GM12875 (cell line): ENCODE results near the gene CAPN12.
A peak's percentile ranks its signal among the peaks of the same experiment; 100 is the strongest.

Experiments
- H3K4me3 ChIP-seq: one replicate; pipeline ENCODE4 v1.5.1; 2011; ENCODE audit warnings: low read depth, low read length, control low read depth
- CTCF ChIP-seq: IDR thresholded peaks from 2 replicates; pipeline ENCODE4 v1.5.1; 2011; ENCODE audit warnings: low read depth, mild to moderate bottlenecking, control low read depth, inconsistent platforms, low read length, moderate library complexity, borderline replicate concordance; ENCODE audit not compliant: insufficient read depth

Gene CAPN12

GRCh38 chr19:38695317-38695683, 49.0 kb downstream of the CAPN12 start:
- TF ChIP-seq CTCF, result no peak
- H3K4me3 ChIP-seq, result no peak overlapping the region

- peak overlapping the region; percentile 8 for H3K4me3 ChIP-seq
- no peak for TF ChIP-seq CTCF
Measured at GRCh38 chr19:38693380-38694223, 50.7 kb downstream of the CAPN12 start.

- TF ChIP-seq CTCF, result no peak
Measured at GRCh38 chr19:38692458-38693379, 51.6 kb downstream of the CAPN12 start.

GRCh38 chr19:38691938-38692457, 52.3 kb downstream of the CAPN12 start:
- no peak overlapping the region for H3K4me3 ChIP-seq
- TF ChIP-seq CTCF, result no peak

More at GRCh38 chr19:38692458-38693379, 51.6 kb downstream of the CAPN12 start:
- H3K4me3 ChIP-seq, result no peak overlapping the region

GRCh38 chr19:38690832-38691231, 53.4 kb downstream of the CAPN12 start:
- TF ChIP-seq CTCF, result no peak
- H3K4me3 ChIP-seq, result no peak overlapping the region

GRCh38 chr19:38690146-38690545, 54.1 kb downstream of the CAPN12 start:
- no peak for TF ChIP-seq CTCF
- H3K4me3 ChIP-seq, result no peak overlapping the region
